Lung (tissue), 12 donors: Measurements from ENCODE around the gene PLXNA1. TPM values are rescaled to one million over a fixed set of nuclear protein-coding genes. Genes with fewer than 3 reads are reported as not detected.

Source experiments
- ATAC-seq: fragments of 200-7000 bp; cut with Tn5 transposase; one replicate; pipeline ENCODE4 v1.9.1; 2020; ENCODE audit warnings: moderate number of reproducible peaks; ENCODE audit not compliant: insufficient read depth, low FRiP score
- DNase-seq, 3 donors: peaks; one replicate each; pipeline ENCODE4 v3.0.0-alpha.2; 2013 to 2017
- H3K27ac ChIP-seq, 2 donors: one replicate each; pipeline ENCODE4 v1.5.1; 2013; ENCODE audit warnings: mild to moderate bottlenecking in 2 of 2, moderate library complexity in 2 of 2, control low read depth in 1 of 2, inconsistent platforms in 1 of 2, low read depth in 1 of 2, low read length in 1 of 2
- H3K27me3 ChIP-seq, 3 donors: one replicate each; pipeline ENCODE4 v1.5.1; 2013; ENCODE audit warnings: low read length in 2 of 3; ENCODE audit not compliant: control insufficient read depth in 3 of 3, insufficient read depth in 3 of 3
- H3K36me3 ChIP-seq, 4 donors: one replicate each; pipeline ENCODE4 v1.5.1; 2013; ENCODE audit warnings: low read length in 4 of 4, mild to moderate bottlenecking in 1 of 4, moderate library complexity in 1 of 4; ENCODE audit not compliant: control insufficient read depth in 4 of 4, insufficient read depth in 4 of 4
- H3K4me1 ChIP-seq, 5 donors: one replicate each; pipeline ENCODE4 v1.5.1; 2013; ENCODE audit warnings: low read length in 5 of 5, mild to moderate bottlenecking in 2 of 5, moderate library complexity in 1 of 5; ENCODE audit not compliant: control insufficient read depth in 5 of 5, insufficient read depth in 5 of 5
- H3K4me3 ChIP-seq: one replicate; pipeline ENCODE4 v1.5.1; 2013; ENCODE audit warnings: mild to moderate bottlenecking, control low read depth, moderate library complexity
- H3K9ac ChIP-seq, 2 donors: one replicate each; pipeline ENCODE4 v1.5.1; 2013; ENCODE audit warnings: low read length in 2 of 2, control low read depth in 1 of 2; ENCODE audit not compliant: insufficient read depth in 1 of 2
- H3K9me3 ChIP-seq, 4 donors: one replicate each; pipeline ENCODE4 v1.5.1; 2013; ENCODE audit warnings: low read length in 3 of 4, mild to moderate bottlenecking in 1 of 4, moderate library complexity in 1 of 4; ENCODE audit not compliant: control insufficient read depth in 4 of 4, insufficient read depth in 3 of 4
- WGBS, 2 donors: extraction: QIAGEN DNeasy Blood & Tissue Kit; methylation state at CpG; one replicate each; pipeline ENCODE4 v1.1.7; 2013; 5-methylcytosine and 5-hydroxymethylcytosine counted together
- polyA plus RNA-seq, 2 donors: library from polyadenylated mRNA; stranded (reverse); fragments of 200-250 nt; gene quantifications; one replicate each; pipeline ENCODE4 v1.2.1, GENCODE V29; 2013
- total RNA-seq, 2 donors: library from RNA; depleted of rRNA in 1 of 2; stranded (reverse); fragments of >200 nt in 1 of 2; gene quantifications; one replicate each; pipeline ENCODE4 v1.2.1, GENCODE V29; 2014 to 2021
- TF ChIP-seq, protein P1 (sequence below): IDR thresholded peaks from 2 replicates; pipeline ENCODE4 v1.5.1; 2012; ENCODE audit warnings: mild to moderate bottlenecking; ENCODE audit errors: control extremely low read depth, extremely low read depth
- donor health status: control.
- donor health status: control.
- donor health status: Bipolar disorder and iron deficiency.
- donor health status: healthy.
- donor health status: DM: yes; HTN: yes; CAD: no.

Gene PLXNA1
- total and polyA plus RNA-seq, 4 donors = 17.6 to 51.7 (median 21.7) TPM

GRCh38 chr3:126939733-126940132, 43.2 kb upstream of the PLXNA1 start:
- WGBS, 2 donors = 85 to 87% methylated on average over 3 of the region's 3 CpGs

GRCh38 chr3:126941721-126942270, 41.1 kb upstream of the PLXNA1 start:
- H3K27ac ChIP-seq = no peak overlapping the region
- H3K9ac ChIP-seq = no peak overlapping the region
- H3K27me3 ChIP-seq = no peaks in the 10 kb centered on the region
- WGBS, 2 donors = 90 to 93% methylated on average over 5 of the region's 5 CpGs
- DNase-seq (peak in 1 of 3 donors; percentile 8), ATAC-seq (no peak)
- TF ChIP-seq, protein P1, sequence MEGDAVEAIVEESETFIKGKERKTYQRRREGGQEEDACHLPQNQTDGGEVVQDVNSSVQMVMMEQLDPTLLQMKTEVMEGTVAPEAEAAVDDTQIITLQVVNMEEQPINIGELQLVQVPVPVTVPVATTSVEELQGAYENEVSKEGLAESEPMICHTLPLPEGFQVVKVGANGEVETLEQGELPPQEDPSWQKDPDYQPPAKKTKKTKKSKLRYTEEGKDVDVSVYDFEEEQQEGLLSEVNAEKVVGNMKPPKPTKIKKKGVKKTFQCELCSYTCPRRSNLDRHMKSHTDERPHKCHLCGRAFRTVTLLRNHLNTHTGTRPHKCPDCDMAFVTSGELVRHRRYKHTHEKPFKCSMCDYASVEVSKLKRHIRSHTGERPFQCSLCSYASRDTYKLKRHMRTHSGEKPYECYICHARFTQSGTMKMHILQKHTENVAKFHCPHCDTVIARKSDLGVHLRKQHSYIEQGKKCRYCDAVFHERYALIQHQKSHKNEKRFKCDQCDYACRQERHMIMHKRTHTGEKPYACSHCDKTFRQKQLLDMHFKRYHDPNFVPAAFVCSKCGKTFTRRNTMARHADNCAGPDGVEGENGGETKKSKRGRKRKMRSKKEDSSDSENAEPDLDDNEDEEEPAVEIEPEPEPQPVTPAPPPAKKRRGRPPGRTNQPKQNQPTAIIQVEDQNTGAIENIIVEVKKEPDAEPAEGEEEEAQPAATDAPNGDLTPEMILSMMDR = no peak
- H3K36me3 ChIP-seq = peaks cover 0 to 2% (median 0%) of the 10 kb centered on the region in 4 donors
- peaks cover 0 to 8% (median 7%) of the 10 kb centered on the region in 5 donors for H3K4me1 ChIP-seq
- no peak overlapping the region for H3K4me3 ChIP-seq
- no peaks in the 10 kb centered on the region for H3K9me3 ChIP-seq

More at GRCh38 chr3:126939733-126940132, 43.2 kb upstream of the PLXNA1 start:
- Histone ChIP-seq H3K4me1 (peaks cover 0 to 9% (median 8%) of the 10 kb centered on the region in 5 donors), H3K36me3 (peaks cover 0 to 2% (median 0%) of the 10 kb centered on the region in 4 donors), H3K27me3 (no peaks in the 10 kb centered on the region), H3K27ac (no peak overlapping the region), H3K4me3 (no peak overlapping the region), H3K9me3 (no peaks in the 10 kb centered on the region), H3K9ac (no peak overlapping the region)
- ATAC-seq (no peak), DNase-seq (no peak)
- TF ChIP-seq, protein P1 = no peak

DNA sequence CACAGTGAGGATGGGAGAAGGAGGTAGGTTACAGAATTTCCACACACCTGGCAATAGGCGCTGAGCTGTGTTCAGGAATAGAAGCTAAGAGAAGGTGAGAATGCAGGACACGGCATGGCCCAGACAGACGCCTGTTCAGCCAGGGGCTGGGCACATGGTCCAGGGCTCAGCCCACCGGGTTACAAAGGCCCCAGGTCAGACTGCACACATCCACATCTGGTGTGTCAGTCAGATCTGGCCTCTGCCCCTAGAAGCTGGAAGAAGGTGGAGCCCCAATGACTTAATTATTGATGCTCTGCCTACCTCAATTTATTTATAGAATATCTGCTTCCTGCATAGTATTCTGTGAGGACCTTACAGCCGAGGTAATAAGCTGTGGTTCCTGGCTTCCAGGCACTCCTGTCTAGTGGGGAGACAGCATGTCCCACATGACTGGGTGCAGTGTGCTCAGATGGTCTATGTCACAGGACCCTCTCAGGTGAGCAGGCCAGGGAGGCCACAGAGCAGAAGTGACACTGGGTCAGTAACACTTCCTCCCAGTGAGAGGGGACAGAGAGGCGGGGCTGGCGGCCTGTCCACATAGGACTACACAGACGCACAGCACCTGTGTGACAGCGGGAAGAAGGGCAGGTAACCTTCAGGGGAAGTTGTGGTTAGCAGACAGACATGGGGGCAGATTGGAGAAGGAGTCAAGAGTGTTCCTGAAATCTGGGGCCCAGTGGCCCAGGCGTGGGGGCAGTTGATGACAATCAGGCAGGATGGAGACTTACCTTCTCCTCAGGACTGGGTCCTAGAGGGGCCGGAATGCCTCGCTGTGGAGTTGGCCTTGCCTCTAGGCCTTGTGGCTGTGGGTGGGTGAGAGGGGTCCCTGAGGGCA, 38.6 kb upstream of the PLXNA1 start:
- no peak for ATAC-seq
- Histone ChIP-seq H3K9me3 (no peaks in the 10 kb centered on the region), H3K9ac (no peak overlapping the region), H3K4me3 (no peak overlapping the region), H3K27ac (no peak overlapping the region), H3K27me3 (no peaks in the 10 kb centered on the region), H3K4me1 (peaks cover 0 to 3% (median 0%) of the 10 kb centered on the region in 5 donors), H3K36me3 (peaks cover 0 to 2% (median 0%) of the 10 kb centered on the region in 4 donors)
- TF ChIP-seq, protein P1 = no peak
- no peak for DNase-seq
- WGBS, 2 donors = 90 to 91% methylated on average over 12 of the region's 12 CpGs
